ENCODE measurements around the gene DDIT3.

GRCh38 chr12:57522011-57522886 is 1.9 kb upstream of the DDIT3 start, which contains the start of gene MBD6:
- TF ChIP-seq SIN3A (IDR thresholded peaks at IDR 0.05; ENCODE audit: borderline replicate concordance, insufficient read depth, low read length) (no peak; the same call in 1 of the 2 replicates), REST (IDR thresholded peaks at IDR 0.05; ENCODE audit: insufficient read depth in 1 of 2, low read depth in 2 of 2, low read length in 2 of 2) (no peak), POLR2AphosphoS5 (IDR thresholded peaks at IDR 0.05; ENCODE audit: low read depth, low read length) (peak; percentile 50; the same call in 1 of the 2 replicates)

Data from PFSK-1 (cell line).